Panc1 (cell line): ENCODE data around the gene BTBD18. TPM values are rescaled to one million over a fixed set of nuclear protein-coding genes. Genes with fewer than 3 reads are reported as not detected.
A peak's percentile ranks its signal among the peaks of the same experiment; 100 is the strongest.

Source experiments
- ATAC-seq: fragments of 200-7000 bp; cut with Tn5 transposase; 2 replicates; pipeline ENCODE4 v1.9.1; 2020; ENCODE audit warnings: mild to moderate bottlenecking, moderate library complexity
- BruUV-seq: library from RNA; stranded (reverse); fragments of 400-500 nt; replicated peaks from 2 replicates; lab custom pipeline; 2021; lab: Mats Ljungman, UMichigan
- CTCF ChIA-PET: fragments of 300-600 bp; sonication (Branson Sonifier 250); formaldehyde crosslinking; loops from one replicate; lab custom pipeline; 2022; ENCODE audit warnings: antibody characterized with exemption; lab: Charles Lee
- POLR2A ChIA-PET: fragments of 300-600 bp; sonication (Branson Sonifier 250); formaldehyde crosslinking; loops from one replicate; lab custom pipeline; 2022; ENCODE audit warnings: antibody characterized with exemption; lab: Charles Lee
- DNase-seq: peaks from one replicate; pipeline ENCODE4 v3.0.0-alpha.2; 2010; ENCODE audit warnings: low read depth, low spot score
- H3K27ac ChIP-seq: 2 replicates; pipeline ENCODE4 v1.5.1; 2011; ENCODE audit warnings: mild to moderate bottlenecking, low read length, inconsistent platforms
- H3K27me3 ChIP-seq: fragments of 200-500 bp; sonication (Bioruptor generic); 2 replicates; pipeline ENCODE4 v1.6.0; 2014; ENCODE audit warnings: low read length, inconsistent platforms; ENCODE audit not compliant: control insufficient read depth, insufficient read depth
- H3K36me3 ChIP-seq: fragments of 200-500 bp; sonication (Bioruptor generic); 2 replicates; pipeline ENCODE4 v1.5.1; 2014; ENCODE audit warnings: inconsistent platforms, mild to moderate bottlenecking, low read length, moderate library complexity; ENCODE audit not compliant: control insufficient read depth, insufficient read depth
- H3K4me1 ChIP-seq: 2 replicates; pipeline ENCODE4 v1.5.1; 2011; ENCODE audit warnings: inconsistent platforms, mild to moderate bottlenecking, low read length, moderate library complexity; ENCODE audit not compliant: control insufficient read depth, insufficient read depth
- H3K4me3 ChIP-seq, 2 experiments: 2 replicates each; pipeline ENCODE4 v1.5.1; 2011 to 2012; ENCODE audit warnings: low read depth in 2 of 2, low read length in 2 of 2, mild to moderate bottlenecking in 2 of 2, inconsistent platforms in 1 of 2, moderate library complexity in 1 of 2
- H3K9me3 ChIP-seq: fragments of 200-500 bp; sonication (Bioruptor generic); 2 replicates; pipeline ENCODE4 v1.5.1; 2014; ENCODE audit warnings: low read depth, mild to moderate bottlenecking, inconsistent platforms, low read length, moderate library complexity; ENCODE audit not compliant: control insufficient read depth, insufficient read depth
- CTCF ChIP-seq: fragments of 450-650 bp; IDR thresholded peaks from 2 replicates; pipeline ENCODE4 v1.5.1; 2017; ENCODE audit warnings: mild to moderate bottlenecking
- POLR2AphosphoS5 ChIP-seq: IDR thresholded peaks from 2 replicates; pipeline ENCODE4 v1.6.1; 2012; ENCODE audit warnings: mild to moderate bottlenecking, low read depth, low read length, moderate library complexity
- REST ChIP-seq, 2 experiments: IDR thresholded peaks; 2 replicates each; pipeline ENCODE4 v1.6.1; 2011 to 2012; ENCODE audit warnings: low read depth in 2 of 2, control low read depth in 1 of 2, low read length in 1 of 2, mild to moderate bottlenecking in 1 of 2, moderate library complexity in 1 of 2; ENCODE audit not compliant: insufficient read depth in 1 of 2
- SIN3A ChIP-seq: IDR thresholded peaks from 2 replicates; pipeline ENCODE4 v1.6.1; 2012; ENCODE audit warnings: low read depth, mild to moderate bottlenecking, low read length, moderate library complexity, borderline replicate concordance; ENCODE audit not compliant: insufficient read depth
- TCF7L2 ChIP-seq: IDR thresholded peaks from 2 replicates; pipeline ENCODE4 v1.6.1; 2011; ENCODE audit warnings: mild to moderate bottlenecking, low read depth, low read length, inconsistent platforms
- in situ Hi-C: cut with HindIII; loops from 2 replicates; pipeline ENCODE4 v1.10.0; 2016; ENCODE audit warnings: low sequenced_read_pairs, low pct_unique_long_range_greater_than_20kb
- intact Hi-C: fragments of 100-400 bp; cut with micrococcal nuclease; formaldehyde crosslinking; loops from one replicate; pipeline ENCODE4 v1.10.0; 2022; ENCODE audit not compliant: unreplicated experiment
- total RNA-seq: library from RNA; stranded (reverse); gene quantifications from one replicate; pipeline ENCODE4 v1.2.1, GENCODE V29; 2021; ENCODE audit not compliant: unreplicated experiment

Gene BTBD18
- total RNA-seq, 1 experiment from 2014 or later, result not detected

GRCh38 chr11:57764972-57765371, 13.4 kb upstream of the BTBD18 start:
- Histone ChIP-seq H3K4me1 (peaks cover 25% of the 10 kb centered on the region), H3K27ac (peak overlapping the region; percentile 99), H3K36me3 (peaks cover 8% of the 10 kb centered on the region; the same call in 1 of the 2 replicates), H3K27me3 (no peaks in the 10 kb centered on the region), H3K9me3 (no peaks in the 10 kb centered on the region), H3K4me3 (peak overlapping the region; percentile 90 to 99)
- TF ChIP-seq POLR2AphosphoS5, result no peak
- ATAC-seq, result no peak
- ChIA-PET POLR2A (interaction anchor here (4.7 kb wide), 1 partner anchor 13 kb away, joined by 22 read pairs; no protein-coding TSS in a partner anchor), CTCF (no interaction called here)
- in situ Hi-C loops (no loop called here), intact Hi-C loops (no loop called here)
- BruUV-seq, result no TSS peak
- no peak for DNase-seq

- in situ Hi-C loops, result no loop called here
- H3K4me1 ChIP-seq, result peaks cover 25% of the 10 kb centered on the region
- H3K27ac ChIP-seq, result peak overlapping the region; percentile 99
These were observed 12.9 kb upstream of the BTBD18 start for GRCh38 chr11:57764566-57764965.

More at GRCh38 chr11:57764566-57764965, 12.9 kb upstream of the BTBD18 start:
- Histone ChIP-seq H3K27me3 (no peaks in the 10 kb centered on the region), H3K36me3 (peaks cover 8% of the 10 kb centered on the region; the same call in 1 of the 2 replicates), H3K4me3 (peak overlapping the region; percentile 90 to 99), H3K9me3 (no peaks in the 10 kb centered on the region)
- ATAC-seq (no peak), DNase-seq (no peak)
- intact Hi-C loops, result no loop called here
- BruUV-seq, result no TSS peak
- POLR2A ChIA-PET, result interaction anchor here (0.5 to 4.7 kb wide), 2 partner anchors 9 to 14 kb away, joined by 7 to 22 read pairs; no protein-coding TSS in a partner anchor
- TF ChIP-seq REST (IDR thresholded peaks at IDR 0.05; ENCODE audit: insufficient read depth in 1 of 2, low read depth in 2 of 2, low read length in 1 of 2), result no peak
- TF ChIP-seq TCF7L2, result no peak
- TF ChIP-seq CTCF, result no peak
- TF ChIP-seq SIN3A, result no peak
- TF ChIP-seq POLR2AphosphoS5, result no peak
- CTCF ChIA-PET, result no interaction called here
